Activated T-helper 1 cell treated with Interleukin-2 at 50 U/mL for 16 hours (primary cell): Measurements from ENCODE around the gene PTPRD.

ENCODE experiments used
- DNase-seq: peaks from one replicate; pipeline ENCODE4 v3.0.0-alpha.2; 2020; ENCODE audit warnings: low read depth

The PTPRD gene

DNA sequence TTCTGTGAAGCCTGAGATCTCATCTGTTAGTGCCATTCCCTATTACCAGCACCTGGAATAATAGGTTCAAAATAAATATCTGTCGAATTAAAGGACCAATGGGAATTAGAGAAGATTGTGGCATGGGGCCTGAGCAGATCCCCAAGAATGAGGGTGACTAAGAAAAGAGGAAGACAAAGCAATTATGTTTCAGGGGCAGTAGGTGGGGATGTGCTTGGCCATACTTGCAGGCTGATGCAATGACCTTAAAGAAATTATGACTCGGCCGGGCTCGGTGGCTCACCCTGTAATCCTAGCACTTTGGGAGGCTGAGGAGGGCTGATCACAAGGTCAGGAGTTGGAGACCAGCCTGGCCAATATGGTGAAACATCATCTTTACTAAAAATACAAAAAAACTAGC, 562.8 kb downstream of the PTPRD start:
- DNase-seq: no peak

GRCh38 chr9:10048994-10049393, 563.8 kb downstream of the PTPRD start:
- DNase-seq: no peak

DNA sequence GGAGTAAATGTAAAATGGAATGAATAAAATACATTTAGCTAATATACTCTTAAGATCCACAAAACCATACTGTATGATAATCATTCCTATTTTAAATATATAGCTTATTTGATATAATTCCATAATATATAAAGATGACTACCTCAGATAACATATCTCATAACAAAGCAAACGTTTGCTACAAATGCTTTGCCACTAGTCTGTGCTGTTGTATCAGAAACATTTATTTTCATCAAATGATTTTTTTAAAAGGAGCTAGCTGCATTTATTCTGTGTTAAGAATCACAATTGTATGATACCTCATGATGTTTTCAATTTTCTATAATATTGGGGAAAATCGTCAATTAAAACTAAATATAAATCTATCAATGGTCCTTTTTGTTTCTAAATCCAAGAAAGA, 567.2 kb downstream of the PTPRD start:
- DNase-seq: no peak

- no peak for DNase-seq
Observed at GRCh38 chr9:10041726-10042229, 571.0 kb downstream of the PTPRD start.

GRCh38 chr9:10036095-10036494, 576.7 kb downstream of the PTPRD start:
- no peak for DNase-seq

GRCh38 chr9:10032166-10032565, 580.6 kb downstream of the PTPRD start:
- no peak for DNase-seq

- DNase-seq: no peak
Observed at GRCh38 chr9:10026443-10026984, 586.3 kb downstream of the PTPRD start.

DNA sequence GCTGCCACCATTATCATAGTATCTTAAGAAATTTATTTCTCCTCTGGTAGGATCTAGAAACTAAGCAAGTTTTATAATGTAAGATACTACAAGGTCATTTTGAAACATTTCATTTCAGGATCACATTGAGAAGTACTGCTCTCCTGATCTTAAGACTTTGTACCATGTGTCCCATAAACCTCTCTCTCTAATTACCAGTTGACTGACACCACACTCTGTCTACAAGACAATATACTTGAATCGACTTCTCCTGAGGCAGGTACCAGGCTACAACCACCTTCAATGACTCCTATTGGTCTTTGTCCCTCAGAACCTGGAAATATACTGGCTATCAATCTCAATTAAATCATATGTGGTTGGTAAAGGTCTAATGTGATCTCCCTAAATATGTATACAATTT, 597.0 kb downstream of the PTPRD start:
- no peak for DNase-seq

- no peak for DNase-seq
Observed at GRCh38 chr9:10014889-10015288, 597.9 kb downstream of the PTPRD start.

DNA sequence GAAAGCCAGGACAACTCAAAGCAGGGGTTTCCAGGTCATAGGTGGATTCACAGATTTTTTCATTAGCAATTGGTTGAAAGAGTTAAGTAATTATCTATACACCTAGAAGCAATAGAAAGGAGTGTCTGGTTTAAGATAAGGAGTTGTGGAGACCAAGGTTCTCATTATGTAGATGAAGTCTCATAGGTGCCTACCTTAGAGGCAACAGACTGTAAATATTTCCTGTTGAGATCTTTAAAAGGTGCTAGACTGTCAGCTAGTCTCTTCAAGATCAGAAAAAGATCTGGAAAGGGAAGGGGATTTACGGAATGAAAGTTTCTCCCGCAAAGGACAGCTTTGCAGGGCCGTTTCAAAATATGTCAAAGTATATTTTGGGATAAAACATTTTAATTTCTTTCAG, 603.4 kb downstream of the PTPRD start:
- no peak for DNase-seq

- no peak for DNase-seq
Observed at GRCh38 chr9:10008101-10008799, 604.6 kb downstream of the PTPRD start.

DNA sequence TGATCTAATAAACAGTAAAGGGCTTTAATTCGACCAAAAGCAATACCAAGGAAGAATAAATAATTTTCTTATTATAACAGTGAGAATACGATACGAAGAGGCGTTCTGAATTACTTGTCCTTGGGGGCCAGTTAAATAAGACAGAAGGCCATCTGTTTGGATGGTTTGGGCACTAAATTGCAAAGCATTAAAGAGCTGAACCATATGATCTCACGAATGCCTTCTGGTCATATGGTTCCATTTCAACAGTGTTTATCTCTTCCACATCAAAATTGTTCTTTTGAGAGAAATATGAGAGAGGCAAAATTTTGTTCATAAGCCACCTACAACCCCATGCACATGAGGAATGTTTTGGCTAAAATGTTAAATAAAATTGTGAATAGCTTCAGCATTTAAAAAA, 605.4 kb downstream of the PTPRD start:
- no peak for DNase-seq

DNA sequence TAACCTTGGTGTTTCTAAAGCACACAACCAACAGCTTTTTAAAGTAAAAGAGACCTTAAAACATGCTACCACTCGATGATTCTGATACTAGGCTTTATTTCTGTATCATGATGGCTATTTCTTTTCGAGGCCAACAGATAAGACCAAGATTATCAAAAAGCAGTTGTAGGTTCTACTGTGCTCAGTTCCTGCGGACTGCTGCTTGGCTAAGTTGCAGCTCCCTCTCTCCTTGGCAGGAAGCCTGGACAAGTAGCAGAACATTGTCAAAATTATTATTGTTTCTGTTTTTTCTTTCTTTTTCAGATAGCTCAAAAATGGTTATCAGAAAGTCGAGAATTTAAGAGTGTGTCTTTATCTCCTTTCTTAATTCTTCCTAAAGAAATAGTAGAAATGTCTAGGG, 607.6 kb downstream of the PTPRD start:
- no peak for DNase-seq

DNA sequence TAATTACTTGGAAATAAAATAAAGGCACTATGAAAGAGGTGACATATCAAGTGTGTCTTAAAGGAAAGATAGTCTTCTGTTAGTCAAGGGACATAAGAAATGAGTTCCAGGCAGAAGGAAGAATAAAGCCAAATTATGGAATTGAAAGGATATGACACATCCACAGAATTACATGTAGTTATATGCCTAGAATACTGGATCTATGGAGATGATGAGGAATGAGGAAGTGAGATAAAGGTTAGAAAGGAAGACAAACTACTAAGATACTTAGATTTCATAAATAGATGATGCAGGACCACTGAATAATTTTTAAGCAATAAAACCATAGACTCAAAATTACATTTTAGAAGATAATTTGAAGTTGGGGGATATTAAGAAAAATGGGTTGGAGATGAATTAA, 609.8 kb downstream of the PTPRD start:
- DNase-seq: no peak

DNA sequence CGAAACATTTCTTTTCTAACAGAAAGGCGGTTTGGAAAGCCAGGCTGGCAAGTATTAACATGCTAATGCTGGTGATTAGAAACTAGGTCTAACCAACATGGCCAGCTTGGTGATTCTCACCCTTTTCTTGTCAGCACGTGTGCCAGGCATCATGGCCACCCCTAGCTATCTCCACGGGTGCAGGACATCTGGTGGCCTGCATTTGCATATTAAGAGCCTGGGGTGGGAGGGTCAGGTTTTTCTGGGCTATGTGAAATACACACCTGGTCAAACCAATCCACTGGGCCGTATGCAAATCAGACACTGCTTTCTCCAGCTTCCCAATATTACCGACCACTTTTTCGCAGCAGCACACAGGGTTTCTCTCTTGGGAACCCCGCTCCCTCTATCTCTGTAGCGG, 612.1 kb downstream of the PTPRD start:
- no peak for DNase-seq

DNA sequence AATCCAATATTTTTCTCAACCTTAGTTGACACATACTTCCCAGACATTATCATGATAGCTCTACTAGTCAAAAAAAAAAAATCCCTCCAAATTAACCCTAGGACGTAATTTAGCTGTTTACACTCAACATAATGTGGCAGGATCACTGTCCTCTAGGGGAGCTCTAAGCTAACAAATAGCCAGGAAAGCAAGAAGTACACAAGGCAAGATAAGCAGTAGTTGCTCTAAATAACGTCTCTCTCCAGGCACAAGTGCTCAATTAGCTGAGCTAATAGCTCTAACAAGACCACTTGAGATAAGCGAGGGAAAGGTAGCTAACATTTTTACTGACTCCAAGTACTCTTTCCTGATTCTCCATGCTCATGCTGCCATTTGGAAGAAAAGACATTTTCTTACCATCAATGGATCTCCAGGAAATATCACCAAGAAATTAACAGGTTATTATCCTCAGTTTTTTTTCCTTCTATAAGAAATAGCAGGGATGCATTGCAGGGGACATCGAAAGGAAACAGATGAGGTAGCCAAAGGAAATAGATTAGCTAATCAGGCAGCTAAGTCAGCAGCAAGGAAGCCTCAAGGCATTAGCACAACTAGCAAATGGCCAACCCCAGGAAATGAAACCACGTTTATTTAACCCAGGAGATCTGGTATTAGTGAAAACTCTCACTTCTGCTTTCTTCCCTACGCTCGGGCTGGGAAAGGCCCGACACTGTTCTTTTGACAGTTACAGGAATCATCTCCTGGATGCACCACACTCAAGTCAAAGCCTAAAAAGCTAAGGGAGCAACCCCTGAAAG, 614.1 kb downstream of the PTPRD start:
- DNase-seq: no peak

- DNase-seq: no peak
Observed at GRCh38 chr9:9997585-9997984, 615.2 kb downstream of the PTPRD start.

DNA sequence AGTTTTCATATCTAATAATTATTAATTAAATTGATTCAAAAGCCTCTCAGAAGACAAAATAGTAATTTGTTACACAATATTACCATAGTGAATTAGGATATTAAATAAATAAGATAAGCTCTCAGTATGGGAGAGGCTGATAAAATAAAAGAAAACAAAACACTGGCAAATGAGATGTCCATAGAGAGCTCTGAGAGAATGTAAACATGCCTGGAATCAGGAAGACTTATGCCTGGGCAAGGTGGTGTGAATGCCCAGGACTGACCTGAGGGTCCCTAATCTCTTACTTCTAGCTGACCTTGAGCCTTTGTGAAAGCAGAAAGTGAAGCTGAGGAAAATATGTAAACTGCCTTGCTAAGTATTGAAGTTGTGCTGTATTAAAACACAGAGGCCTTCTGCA, 616.5 kb downstream of the PTPRD start:
- DNase-seq: no peak

DNA sequence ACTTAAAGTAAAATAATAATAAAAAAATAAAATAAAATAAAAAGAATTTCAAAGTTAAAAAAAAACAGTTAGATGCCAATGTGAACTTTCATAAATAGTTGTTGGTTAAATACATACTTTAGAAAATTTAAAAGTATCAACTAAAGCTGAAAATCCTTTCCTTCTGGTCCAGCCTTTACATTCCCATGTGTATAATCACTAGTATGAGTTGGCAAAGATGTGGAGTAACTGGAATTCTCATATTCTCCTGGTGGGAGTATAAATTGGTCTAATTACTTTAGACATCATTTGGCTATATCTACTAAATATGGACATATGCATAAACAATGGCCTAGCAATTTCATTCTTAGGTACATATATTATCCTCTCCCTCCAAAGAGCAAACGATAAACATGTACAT, 619.9 kb downstream of the PTPRD start:
- DNase-seq: no peak

DNA sequence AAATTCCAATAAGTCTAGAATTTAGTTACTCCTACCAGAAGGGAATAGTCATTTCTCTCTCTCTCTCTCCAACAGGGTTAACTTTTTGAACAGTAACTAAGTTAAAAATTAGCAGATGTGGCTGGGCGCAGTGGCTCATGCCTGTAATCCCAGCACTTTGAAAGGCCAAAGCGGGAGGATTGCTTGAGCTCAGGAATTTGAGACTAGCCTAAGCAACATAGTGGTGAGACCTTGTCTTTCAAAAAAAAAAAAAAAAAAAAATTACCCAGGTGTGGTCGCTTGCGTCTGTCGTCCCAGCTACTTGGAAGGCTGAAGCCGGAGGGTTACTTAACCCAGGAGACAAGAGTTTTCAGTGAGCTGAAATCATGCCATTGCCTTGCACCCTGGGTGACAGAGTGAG, 639.7 kb downstream of the PTPRD start:
- DNase-seq: no peak

GRCh38 chr9:9970514-9970913, 642.3 kb downstream of the PTPRD start:
- no peak for DNase-seq

- no peak for DNase-seq
Observed at GRCh38 chr9:9963841-9964240, 649.0 kb downstream of the PTPRD start.

GRCh38 chr9:9961934-9962333, 650.9 kb downstream of the PTPRD start:
- DNase-seq: no peak
